ENCODE data around the gene ANGPTL8. TPM values are rescaled to one million over a fixed set of nuclear protein-coding genes. Genes with fewer than 3 reads are reported as not detected.

ANGPTL8 gene
- total RNA-seq, 1 donor from 2014 or later = not detected

GRCh38 chr19:11267316-11268085, 28.1 kb downstream of the ANGPTL8 start:
- H3K27me3 ChIP-seq (ENCODE audit: control insufficient read depth, insufficient read depth, low read length) = no peaks in the 10 kb centered on the region
- no peak for TF ChIP-seq CTCF (IDR thresholded peaks at IDR 0.05; ENCODE audit: insufficient read depth, low read length, poor library complexity, severe bottlenecking)
- no peak for DNase-seq (ENCODE audit: low read depth)

GRCh38 chr19:11268783-11269267, 29.4 kb downstream of the ANGPTL8 start:
- no peak for TF ChIP-seq CTCF (IDR thresholded peaks at IDR 0.05; ENCODE audit: insufficient read depth, low read length, poor library complexity, severe bottlenecking)
- DNase-seq (ENCODE audit: low read depth) = no peak
- Histone ChIP-seq H3K27me3 (ENCODE audit: control insufficient read depth, insufficient read depth, low read length) (no peaks in the 10 kb centered on the region), H3K36me3 (ENCODE audit: control insufficient read depth, insufficient read depth, low read length) (no peaks in the 10 kb centered on the region), H3K4me3 (ENCODE audit: low read depth, low read length) (no peak overlapping the region)

More at GRCh38 chr19:11267316-11268085, 28.1 kb downstream of the ANGPTL8 start:
- no peak overlapping the region for H3K4me3 ChIP-seq (ENCODE audit: low read depth, low read length)
- H3K36me3 ChIP-seq (ENCODE audit: control insufficient read depth, insufficient read depth, low read length) = no peaks in the 10 kb centered on the region

- no peak for DNase-seq (ENCODE audit: low read depth)
- no peaks in the 10 kb centered on the region for H3K36me3 ChIP-seq (ENCODE audit: control insufficient read depth, insufficient read depth, low read length)
- no peaks in the 10 kb centered on the region for H3K27me3 ChIP-seq (ENCODE audit: control insufficient read depth, insufficient read depth, low read length)
- no peak overlapping the region for H3K4me3 ChIP-seq (ENCODE audit: low read depth, low read length)
- no peak for TF ChIP-seq CTCF (IDR thresholded peaks at IDR 0.05; ENCODE audit: insufficient read depth, low read length, poor library complexity, severe bottlenecking)
Observed at GRCh38 chr19:11269408-11269807, 30.0 kb downstream of the ANGPTL8 start.

DNA sequence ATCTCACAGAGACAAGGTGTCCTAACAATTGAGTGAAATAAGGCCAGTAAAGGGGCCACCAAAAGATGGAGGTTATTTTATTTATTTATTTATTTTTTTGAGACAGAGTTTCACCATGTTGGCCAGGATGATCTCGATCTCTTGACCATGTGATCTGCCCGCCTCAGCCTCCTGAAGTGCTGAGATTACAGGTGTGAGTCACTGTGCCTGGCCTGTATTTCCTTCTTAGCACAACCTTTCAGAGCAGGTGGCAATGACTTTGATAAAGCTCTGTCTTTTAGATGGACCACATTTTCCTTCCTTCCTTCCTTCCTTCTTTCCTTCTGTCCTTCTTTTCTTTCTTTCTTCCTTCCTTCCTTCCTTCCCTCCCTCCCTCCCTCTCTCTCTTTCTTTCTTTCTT, 33.9 kb downstream of the ANGPTL8 start:
- Histone ChIP-seq H3K36me3 (ENCODE audit: control insufficient read depth, insufficient read depth, low read length) (no peaks in the 10 kb centered on the region), H3K27me3 (ENCODE audit: control insufficient read depth, insufficient read depth, low read length) (no peaks in the 10 kb centered on the region), H3K4me3 (ENCODE audit: low read depth, low read length) (no peak overlapping the region)
- TF ChIP-seq CTCF (IDR thresholded peaks at IDR 0.05; ENCODE audit: insufficient read depth, low read length, poor library complexity, severe bottlenecking) = no peak
- no peak for DNase-seq (ENCODE audit: low read depth)

GRCh38 chr19:11273989-11274388, 34.6 kb downstream of the ANGPTL8 start:
- Histone ChIP-seq H3K27me3 (ENCODE audit: control insufficient read depth, insufficient read depth, low read length) (no peaks in the 10 kb centered on the region), H3K36me3 (ENCODE audit: control insufficient read depth, insufficient read depth, low read length) (no peaks in the 10 kb centered on the region), H3K4me3 (ENCODE audit: low read depth, low read length) (no peak overlapping the region)
- DNase-seq (ENCODE audit: low read depth) = no peak
- no peak for TF ChIP-seq CTCF (IDR thresholded peaks at IDR 0.05; ENCODE audit: insufficient read depth, low read length, poor library complexity, severe bottlenecking)

All from kidney epithelial cell (primary cell).